WTC11 (cell line): Measurements from ENCODE around the gene WDR72.

Experiments used
- ATF3 ChIP-seq: sonication (generic); formaldehyde crosslinking; conservative IDR thresholded peaks from 2 replicates; pipeline ENCODE4 v1.8.1; 2022; ENCODE audit warnings: mild to moderate bottlenecking, missing genetic modification reagents
- CREM ChIP-seq: sonication (generic); formaldehyde crosslinking; IDR thresholded peaks from 2 replicates; pipeline ENCODE4 v1.8.1; 2022; ENCODE audit warnings: mild to moderate bottlenecking, missing genetic modification reagents, moderate library complexity
- CTCF ChIP-seq: fragments of 200-600 bp; IDR thresholded peaks from 2 replicates; pipeline ENCODE4 v1.8.0; 2022; ENCODE audit warnings: antibody characterized with exemption
- E2F5 ChIP-seq: sonication (generic); formaldehyde crosslinking; IDR thresholded peaks from 2 replicates; pipeline ENCODE4 v1.8.1; 2022; ENCODE audit warnings: mild to moderate bottlenecking, moderate library complexity, missing genetic modification reagents
- GABPB1 ChIP-seq: sonication (generic); formaldehyde crosslinking; IDR thresholded peaks from 2 replicates; pipeline ENCODE4 v1.8.1; 2023; ENCODE audit warnings: mild to moderate bottlenecking, missing genetic modification reagents
- USF1 ChIP-seq: sonication (generic); formaldehyde crosslinking; IDR thresholded peaks from 2 replicates; pipeline ENCODE4 v1.8.0; 2022; ENCODE audit warnings: mild to moderate bottlenecking, missing genetic modification reagents
- ZNF121 ChIP-seq: sonication (generic); formaldehyde crosslinking; IDR thresholded peaks from 2 replicates; pipeline ENCODE4 v1.8.0; 2023; ENCODE audit warnings: missing genetic modification reagents
- ZNF138 ChIP-seq: sonication (generic); formaldehyde crosslinking; conservative IDR thresholded peaks from 2 replicates; pipeline ENCODE4 v1.8.1; 2022; ENCODE audit warnings: mild to moderate bottlenecking, moderate library complexity, missing genetic modification reagents

- TF ChIP-seq ATF3 (CRISPR knock-in tag) (no peak), CREM (CRISPR knock-in tag) (no peak), CTCF (no peak), E2F5 (CRISPR knock-in tag) (no peak), GABPB1 (no peak), ZNF121 (no peak), USF1 (CRISPR knock-in tag) (no peak), ZNF138 (CRISPR knock-in tag) (no peak)
Measured at GRCh38 chr15:53498996-53499395, 260.5 kb downstream of the WDR72 start.
